ENCODE results near the gene RTF2.
"Not testable (repeated sequence)": the region's sequence is repeated elsewhere in the genome, so short reads cannot be mapped to it uniquely, and the experiment has no call there.

RTF2 gene

GRCh38 chr20:56501116-56501515, 32.7 kb downstream of the RTF2 start:
- DNase-seq (ENCODE audit: low read depth): no peak

DNA sequence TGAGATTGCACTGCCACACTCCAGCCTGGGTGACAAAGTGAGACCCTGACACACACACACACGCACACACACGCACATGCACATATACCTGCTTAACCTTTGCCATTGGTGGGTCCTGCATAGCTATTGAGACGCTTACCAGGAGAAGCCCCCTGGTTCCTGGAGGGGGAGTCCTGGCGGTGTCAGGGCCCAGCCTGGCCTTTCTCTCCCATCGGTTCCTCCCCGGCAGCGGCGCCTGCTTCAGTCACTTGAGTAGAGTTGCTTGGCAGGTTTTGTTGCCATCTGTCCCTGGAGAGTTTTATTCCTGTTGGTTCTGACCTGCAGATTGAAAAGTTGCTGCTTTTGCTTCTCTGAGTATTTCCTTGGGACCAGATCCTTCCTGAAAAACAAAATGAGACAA, 35.5 kb downstream of the RTF2 start:
- no peak for DNase-seq (ENCODE audit: low read depth)

DNA sequence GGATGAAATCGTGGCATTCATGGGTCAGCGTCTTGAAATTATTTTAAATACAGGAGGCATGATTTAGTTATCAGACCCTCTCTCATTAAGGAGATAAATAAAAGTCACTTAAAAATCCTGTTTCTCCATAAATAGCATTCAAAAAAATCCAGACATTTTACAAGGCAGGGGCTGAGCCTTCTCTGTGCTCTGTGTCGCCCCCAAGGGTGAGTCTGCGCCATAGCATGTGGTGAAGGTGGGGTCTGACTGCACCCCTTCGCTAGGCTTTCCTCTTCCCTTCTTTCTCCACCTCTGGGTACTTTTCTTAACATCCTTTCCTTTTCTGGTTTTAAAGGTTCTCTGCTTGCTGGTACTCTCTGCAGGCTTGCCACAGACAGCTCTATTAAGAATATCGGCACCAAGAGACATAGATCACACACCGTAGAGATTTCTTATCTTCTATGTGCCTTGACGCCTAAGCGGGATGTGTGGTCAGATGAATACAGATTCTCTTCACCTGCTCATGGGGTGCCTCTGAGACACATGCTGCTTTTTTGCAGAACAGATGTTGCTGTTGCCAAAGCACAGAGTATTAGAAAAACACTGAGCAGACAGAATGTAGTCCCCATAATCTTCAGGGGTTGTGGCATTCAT, 36.1 kb downstream of the RTF2 start:
- DNase-seq (ENCODE audit: low read depth): no peak

DNA sequence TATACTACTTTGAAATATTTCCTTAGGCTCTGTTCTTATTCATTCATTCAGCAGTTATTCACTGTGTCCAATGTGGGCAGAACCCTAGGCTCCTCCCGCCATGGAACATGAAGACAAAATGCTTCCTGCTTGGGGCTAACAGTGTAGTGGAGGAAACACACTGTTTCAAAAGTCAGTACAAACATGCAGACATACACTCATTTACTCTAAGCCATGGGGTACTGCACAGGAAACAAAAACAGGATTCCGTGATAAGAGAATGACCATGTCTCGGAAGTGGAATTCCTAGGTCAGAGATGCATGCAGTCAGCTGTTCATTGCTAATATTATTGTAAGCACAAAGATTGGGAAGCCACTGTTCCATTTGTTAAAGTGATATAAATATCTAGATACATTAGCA, 37.7 kb downstream of the RTF2 start:
- DNase-seq (ENCODE audit: low read depth): no peak

GRCh38 chr20:56511926-56512325, 43.5 kb downstream of the RTF2 start:
- DNase-seq (ENCODE audit: low read depth): no peak

DNA sequence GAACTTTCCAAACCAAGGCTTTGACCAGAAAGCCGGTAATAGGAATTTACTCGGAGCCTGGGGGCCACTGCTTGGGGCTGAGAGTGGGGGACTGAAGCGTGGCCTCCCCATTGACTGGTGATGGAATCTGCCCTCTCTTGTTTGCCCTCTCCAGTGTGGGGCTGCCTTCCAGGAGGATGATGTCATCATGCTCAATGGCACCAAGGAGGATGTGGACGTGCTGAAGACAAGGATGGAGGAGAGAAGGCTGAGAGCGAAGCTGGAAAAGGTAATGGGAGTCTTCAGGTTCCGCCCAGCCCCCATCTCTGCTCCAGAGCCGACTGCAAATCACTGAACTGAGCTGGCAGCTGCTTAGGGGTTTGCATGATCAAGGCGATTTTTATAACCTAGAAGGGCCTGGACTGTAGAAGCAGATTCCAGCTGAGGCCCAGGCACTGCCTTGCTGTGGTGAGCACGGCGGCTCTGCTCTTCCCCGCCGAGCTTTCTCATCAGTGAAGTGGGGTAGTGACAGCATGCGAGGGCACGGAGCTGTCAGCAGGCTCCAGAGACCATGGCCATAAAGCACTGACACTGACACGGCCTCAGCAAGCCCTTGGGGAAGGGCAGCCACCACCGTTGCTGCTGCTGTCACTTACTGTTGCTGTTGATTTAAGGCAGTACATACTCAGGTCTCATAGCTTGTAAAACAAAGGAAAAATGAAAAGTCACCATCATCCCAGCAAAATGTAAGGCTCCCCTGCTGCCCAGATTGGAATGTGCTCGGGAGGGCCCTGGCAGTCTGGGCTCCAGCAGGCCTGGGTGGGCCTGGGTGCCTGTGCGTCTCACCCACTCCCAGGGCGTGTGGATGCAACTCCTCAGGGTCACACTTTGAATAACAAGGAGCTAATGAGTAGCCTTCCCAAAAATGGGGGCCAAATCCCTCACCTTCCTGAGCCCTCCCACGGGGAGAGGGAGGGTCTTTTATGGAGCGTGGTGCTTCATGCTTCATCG, 45.0 kb downstream of the RTF2 start:
- no peak for DNase-seq (ENCODE audit: low read depth)

DNA sequence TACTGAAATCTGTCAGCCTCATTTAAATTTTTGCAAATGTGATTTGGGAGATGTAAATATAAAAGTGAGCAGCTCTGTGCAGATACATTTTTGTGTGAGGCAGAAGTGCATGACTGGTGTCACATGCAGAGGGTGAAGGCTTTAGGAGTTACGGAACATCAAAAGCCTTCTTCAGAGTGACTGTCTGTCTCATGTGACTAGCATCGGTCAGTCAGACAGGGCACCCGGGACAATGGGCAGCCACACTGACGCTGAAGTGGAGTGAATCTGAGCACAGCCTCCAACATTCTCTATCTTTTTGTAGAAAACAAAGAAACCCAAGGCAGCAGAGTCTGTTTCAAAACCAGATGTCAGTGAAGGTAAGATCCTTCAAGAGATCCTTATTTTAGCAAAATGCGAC, 48.2 kb downstream of the RTF2 start:
- no peak for DNase-seq (ENCODE audit: low read depth)

DNA sequence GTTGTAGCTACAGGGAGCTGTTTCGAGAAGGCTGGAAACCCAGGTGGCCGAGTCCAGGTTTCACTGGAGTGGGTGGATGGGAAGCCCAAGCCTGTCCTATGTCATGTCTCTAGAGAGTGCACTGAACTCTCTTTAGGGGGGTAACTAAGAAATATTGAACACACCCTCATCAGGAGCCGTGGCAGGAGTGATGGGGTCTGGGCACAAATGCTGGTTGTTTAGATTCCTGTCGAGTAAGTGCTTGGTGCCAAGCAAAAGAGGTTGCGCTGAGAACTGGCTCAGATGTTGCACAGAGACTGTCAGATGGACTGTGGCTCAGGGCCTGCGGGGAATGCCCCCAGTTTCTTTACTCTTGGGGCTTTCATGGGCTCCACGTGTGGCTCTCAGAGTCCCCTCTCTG, 48.8 kb downstream of the RTF2 start:
- DNase-seq (ENCODE audit: low read depth): no peak

DNA sequence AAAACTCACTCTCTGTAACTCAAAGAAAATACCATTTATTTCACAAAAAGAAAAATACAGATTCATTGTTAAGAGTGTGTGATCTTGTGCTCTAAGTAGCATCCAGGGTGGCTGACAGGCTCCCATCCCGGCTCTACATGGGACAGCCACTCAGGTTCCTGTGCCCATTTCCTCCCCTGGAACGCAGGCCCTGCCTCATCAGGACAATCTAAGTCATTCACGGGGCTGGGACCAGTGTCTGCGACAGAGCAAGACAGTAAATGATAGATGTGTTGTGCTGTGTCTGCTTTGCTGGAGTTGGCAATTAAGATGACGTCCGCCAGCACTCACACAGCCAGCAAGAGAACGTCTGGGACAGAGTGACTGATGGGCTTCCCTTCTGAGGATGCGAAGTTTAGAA, 49.2 kb downstream of the RTF2 start:
- DNase-seq (ENCODE audit: low read depth): no peak

DNA sequence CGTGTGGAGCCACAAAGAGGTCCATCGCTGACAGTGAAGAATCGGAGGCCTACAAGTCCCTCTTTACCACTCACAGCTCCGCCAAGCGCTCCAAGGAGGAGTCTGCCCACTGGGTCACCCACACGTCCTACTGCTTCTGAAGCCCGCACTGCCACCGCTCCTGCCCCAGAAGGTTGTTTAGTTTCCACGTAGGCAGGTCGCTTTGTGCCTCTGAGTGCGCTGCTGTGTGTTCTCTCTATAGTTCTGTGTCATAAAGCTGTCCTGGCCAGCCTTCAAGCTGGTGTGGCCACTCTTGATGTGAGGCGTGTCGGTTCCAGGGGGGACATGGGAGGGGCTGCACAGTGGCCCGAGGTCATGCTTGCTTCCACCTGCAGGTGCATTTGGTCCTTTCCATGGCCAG, 49.7 kb downstream of the RTF2 start:
- DNase-seq (ENCODE audit: low read depth): no peak

DNA sequence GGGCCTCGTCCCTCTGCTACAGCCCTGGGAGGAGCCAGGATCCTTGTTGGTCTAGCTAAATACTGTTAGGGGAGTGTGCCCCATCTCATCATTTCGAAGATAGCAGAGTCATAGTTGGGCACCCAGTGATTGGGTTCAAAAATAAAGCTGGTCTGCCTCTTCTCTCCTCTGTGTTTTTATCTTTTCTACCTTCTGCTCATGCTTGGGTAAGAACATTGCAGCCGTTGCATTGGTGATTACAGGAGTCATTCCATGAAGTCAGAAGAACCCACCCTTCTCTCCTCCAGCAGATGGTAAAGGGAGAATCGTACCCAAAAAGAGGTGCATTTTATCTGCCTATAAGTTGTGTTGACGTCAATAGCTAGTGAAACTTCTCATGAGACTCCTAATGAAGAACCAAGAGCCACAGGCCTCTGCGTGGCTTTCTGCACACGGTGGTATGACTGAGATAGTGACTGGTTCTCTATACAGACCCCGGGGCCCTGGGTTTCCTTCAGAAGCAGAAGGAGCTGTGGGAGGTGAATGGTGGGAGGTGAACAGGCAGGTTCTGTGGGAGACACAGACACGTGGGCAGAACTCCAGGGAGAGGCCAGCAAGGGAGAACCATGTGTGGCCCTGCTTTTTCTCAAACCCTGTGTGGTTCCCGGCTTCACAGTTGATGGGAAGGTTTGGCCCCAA, 50.4 kb downstream of the RTF2 start:
- no peak for DNase-seq (ENCODE audit: low read depth)

DNA sequence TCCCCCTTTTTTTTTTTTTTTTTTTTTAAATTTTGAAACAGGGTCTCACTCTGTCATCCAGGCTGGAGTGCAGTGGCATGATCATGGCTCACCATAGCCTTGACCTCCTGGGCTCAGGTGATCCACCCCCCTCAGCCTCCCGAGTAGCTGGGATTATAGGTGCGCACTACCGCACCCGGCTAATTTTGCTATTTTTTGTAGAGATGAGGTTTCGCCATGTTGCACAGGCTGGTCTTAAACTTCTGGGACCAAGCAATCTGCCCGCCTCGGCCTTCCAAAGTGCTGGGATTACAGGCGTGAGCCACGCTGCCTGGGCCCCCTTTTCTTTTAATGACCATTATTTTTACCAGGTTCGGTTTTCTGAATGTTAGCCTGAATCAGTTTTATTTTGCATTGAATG, 51.1 kb downstream of the RTF2 start:
- DNase-seq (ENCODE audit: low read depth): no peak

- DNase-seq (ENCODE audit: low read depth): no peak
Measured at GRCh38 chr20:56520180-56520579, 51.8 kb downstream of the RTF2 start.

DNA sequence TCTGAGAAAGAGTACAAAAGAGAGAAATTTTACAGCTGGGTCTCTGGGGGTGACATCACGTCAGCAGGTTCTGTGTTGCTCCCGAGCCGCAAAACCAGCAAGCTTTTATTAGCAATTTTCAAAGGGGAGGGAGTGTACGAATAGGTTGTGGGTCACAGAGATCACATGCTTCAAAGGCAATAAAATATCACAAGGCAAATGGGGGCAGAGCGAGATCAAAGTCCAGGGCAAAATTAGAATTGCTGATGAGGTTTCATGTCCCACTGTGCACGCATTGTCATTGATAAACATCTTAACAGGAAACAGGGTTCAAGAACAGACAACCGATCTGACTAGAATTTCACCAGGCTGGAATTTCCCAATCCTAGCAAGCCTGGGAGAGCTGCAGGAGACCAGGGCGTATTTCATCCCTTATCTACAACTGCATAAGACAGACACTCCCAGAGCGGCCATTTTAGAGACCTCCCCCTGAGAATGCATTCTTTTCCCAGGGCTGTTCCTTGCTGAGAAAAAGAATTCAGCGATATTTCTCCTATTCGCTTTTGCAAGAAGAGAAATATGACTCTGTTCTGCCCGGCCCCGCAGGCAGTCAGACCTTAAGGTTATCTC, 52.4 kb downstream of the RTF2 start:
- DNase-seq (ENCODE audit: low read depth): not testable (repeated sequence)

DNA sequence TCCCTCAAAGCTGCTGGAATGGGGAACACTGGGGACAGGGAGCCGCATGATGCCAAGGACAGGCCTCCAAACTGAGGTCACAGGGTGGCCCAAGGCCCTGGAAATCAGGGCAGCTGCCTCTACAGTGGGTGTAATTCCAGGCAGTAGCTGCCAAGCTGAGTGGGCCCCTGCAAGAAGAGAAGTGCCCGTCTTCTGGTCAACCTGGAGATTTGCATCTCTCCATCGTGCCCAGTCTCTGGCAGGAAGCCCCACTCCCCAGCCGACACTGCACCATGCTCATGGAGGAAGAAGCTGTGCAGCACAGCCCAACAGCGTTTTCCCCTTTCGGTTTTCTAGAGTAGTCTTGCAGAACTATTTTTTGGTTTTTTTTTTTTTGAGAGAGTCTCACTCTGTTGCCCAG, 53.9 kb downstream of the RTF2 start:
- DNase-seq (ENCODE audit: low read depth): no peak

DNA sequence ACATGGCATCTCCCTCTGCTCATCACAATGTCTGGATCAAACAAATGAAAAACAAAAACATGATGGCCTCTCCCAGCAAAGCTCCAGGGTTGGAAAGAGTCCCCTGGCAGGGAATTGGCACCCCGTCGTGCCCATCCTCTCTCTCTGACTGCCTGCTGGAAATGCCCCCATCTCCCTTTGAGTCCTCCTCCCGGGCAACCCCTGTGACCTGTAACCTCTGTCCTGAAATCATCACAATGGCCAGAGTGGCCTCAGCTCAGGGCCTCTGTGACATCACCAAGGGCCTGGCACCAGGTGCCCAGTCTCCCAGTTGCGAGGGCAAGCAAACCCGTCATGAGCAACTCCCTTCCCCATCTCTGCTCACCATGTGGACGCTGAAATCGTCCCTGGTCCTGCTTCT, 56.0 kb downstream of the RTF2 start, which contains the start of gene FAM209A:
Gene FAM209A (plus strand): TSS at position 301 of the 400 bp plus-strand sequence. CDS start 65 bp downstream, at position 366.
- not testable (repeated sequence) for DNase-seq (ENCODE audit: low read depth)

DNA sequence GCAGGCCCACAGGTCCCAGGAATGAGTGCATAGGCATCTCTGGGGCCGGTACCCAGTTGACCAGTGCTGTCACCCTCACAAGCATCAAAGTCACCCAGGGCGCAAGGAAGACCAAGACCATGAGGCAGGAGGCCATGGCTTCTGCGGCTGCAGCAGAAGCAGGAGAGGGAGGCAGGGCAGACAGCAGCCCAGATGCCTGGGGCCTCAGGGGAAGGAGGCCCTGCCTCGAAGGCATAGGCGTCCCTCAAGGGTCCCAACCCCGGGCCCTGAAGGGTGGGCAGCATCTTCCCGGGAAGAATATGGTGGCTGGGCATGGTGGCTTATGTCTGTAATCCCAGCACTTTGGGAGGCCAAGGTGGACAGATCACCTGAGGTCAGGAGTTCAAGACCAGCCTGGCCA, 59.1 kb downstream of the RTF2 start:
- DNase-seq (ENCODE audit: low read depth): no peak

DNA sequence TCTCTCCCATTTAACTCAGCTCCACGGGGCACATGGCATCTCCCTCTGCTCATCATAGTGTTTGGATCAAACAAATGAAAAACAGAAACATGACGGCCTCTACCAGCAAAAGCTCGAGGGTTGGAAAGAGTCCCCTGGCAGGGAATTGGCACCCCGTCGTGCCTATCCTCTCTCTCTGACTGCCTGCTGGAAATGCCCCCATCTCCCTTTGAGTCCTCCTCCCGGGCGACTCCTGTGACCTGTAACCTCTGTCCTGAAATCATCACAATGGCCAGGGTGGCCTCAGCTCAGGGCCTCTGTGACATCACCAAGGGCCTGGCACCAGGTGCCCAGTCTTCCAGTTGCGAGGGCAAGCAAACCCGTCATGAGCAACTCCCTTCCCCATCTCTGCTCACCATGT, 64.5 kb downstream of the RTF2 start, which contains the start of gene FAM209B:
Gene FAM209B (plus strand): TSS at position 301 of the 400 bp plus-strand sequence. CDS start 96 bp downstream, at position 397.
- DNase-seq (ENCODE audit: low read depth): not testable (repeated sequence)

- DNase-seq (ENCODE audit: low read depth): no peak
Measured at GRCh38 chr20:56537997-56538396, 69.6 kb downstream of the RTF2 start.

DNA sequence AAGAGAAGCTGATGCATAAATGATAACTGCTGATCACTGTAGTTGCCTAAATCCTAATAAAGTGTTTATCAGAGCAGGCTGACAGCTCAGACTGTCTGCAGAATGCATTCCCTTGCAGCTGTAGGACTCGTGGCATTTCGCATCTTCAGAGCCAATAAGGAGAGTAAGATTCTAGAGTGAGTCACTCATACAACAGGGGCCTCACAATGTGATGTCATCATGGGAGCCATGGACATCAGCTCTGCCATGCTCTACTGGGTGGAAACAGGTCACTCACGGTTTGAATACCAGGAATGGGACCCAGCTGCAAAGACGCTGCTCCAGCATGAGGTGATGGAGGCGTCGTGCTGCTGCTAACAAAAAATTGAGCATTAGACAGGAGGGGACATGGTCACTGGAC, 72.0 kb downstream of the RTF2 start:
- no peak for DNase-seq (ENCODE audit: low read depth)

DNA sequence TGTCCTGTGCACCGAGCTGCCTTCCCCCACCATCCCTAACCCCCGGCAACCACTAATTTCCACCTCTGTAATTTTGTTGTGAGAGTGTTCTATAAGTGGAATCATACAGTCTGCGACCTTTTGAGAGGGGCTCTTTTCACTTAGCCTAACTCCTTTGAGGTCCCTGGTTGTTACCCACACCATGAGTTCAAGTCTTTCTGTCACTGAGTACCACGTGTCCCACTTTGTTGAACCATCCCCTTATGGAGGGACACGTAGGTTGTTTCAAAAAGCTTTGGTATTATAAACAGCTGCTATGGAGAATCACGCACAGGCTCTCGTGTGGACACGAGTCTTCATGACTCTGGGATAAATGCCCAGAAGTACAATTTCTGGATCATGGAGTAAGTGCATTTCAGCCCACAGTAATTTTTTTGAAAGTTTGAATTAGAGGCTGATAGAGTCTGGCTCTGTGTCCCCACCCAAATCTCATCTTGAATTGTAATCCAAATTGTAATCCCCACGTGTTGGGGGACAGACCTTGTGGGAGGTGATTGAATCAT, 74.1 kb downstream of the RTF2 start:
- no peak for DNase-seq (ENCODE audit: low read depth)

DNA sequence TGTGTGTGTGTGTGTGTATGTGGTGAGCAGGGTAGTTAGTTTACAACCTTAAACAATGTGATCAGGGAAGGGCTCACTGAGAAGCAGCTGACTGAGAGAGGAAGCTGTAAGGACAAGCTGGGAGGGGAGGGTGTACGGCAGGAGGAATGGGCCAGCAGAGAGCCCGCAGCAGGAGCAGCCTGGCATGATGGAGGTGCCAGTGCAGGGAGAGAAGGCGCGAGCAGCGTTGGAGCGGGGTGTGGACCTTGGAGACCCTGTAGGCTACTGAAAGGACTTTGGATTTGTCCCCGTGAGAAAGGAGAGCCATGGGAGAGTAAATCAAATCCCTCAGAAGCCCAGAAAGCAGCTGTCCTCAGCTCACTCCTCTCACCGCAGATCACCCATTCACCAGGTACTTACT, 83.1 kb downstream of the RTF2 start:
- DNase-seq (ENCODE audit: low read depth): no peak

Measured in stimulated activated CD8-positive, alpha-beta memory T cell treated with anti-CD3 and anti-CD28 coated beads, Interleukin-7, amount 100 ng/mL, for 24 hours (primary cell).